ENCODE data around the gene PWP2.
"Not testable (repeated sequence)": the region's sequence is repeated elsewhere in the genome, so short reads cannot be mapped to it uniquely, and the experiment has no call there.

- TF ChIP-seq POLR2A, POLR2AphosphoS5 (IDR thresholded peaks at IDR 0.05): not testable (repeated sequence)
- TF ChIP-seq, protein P1, sequence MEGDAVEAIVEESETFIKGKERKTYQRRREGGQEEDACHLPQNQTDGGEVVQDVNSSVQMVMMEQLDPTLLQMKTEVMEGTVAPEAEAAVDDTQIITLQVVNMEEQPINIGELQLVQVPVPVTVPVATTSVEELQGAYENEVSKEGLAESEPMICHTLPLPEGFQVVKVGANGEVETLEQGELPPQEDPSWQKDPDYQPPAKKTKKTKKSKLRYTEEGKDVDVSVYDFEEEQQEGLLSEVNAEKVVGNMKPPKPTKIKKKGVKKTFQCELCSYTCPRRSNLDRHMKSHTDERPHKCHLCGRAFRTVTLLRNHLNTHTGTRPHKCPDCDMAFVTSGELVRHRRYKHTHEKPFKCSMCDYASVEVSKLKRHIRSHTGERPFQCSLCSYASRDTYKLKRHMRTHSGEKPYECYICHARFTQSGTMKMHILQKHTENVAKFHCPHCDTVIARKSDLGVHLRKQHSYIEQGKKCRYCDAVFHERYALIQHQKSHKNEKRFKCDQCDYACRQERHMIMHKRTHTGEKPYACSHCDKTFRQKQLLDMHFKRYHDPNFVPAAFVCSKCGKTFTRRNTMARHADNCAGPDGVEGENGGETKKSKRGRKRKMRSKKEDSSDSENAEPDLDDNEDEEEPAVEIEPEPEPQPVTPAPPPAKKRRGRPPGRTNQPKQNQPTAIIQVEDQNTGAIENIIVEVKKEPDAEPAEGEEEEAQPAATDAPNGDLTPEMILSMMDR (IDR thresholded peaks at IDR 0.05) = not testable (repeated sequence)
Measured at GRCh38 chr21:44170863-44171262, 63.7 kb downstream of the PWP2 start.
